Measurements from ENCODE around the gene SPAST.
"Not testable (repeated sequence)": the region's sequence is repeated elsewhere in the genome, so short reads cannot be mapped to it uniquely, and the experiment has no call there.

SPAST gene

GRCh38 chr2:32189011-32189410 lies 125.7 kb downstream of the SPAST start:
- no peak overlapping the region for H3K27ac ChIP-seq (ENCODE audit: low read depth, low read length)
- H3K4me3 ChIP-seq (ENCODE audit: low read depth, low read length) = no peak overlapping the region
- no peak overlapping the region for H3K9ac ChIP-seq (ENCODE audit: low read depth, low read length)
- no peaks in the 10 kb centered on the region for H3K4me1 ChIP-seq (ENCODE audit: control insufficient read depth, insufficient read depth, low read length)
- no peaks in the 10 kb centered on the region for H3K9me3 ChIP-seq (ENCODE audit: control insufficient read depth, insufficient read depth, low read length)
- H3K36me3 ChIP-seq (ENCODE audit: control insufficient read depth, insufficient read depth, low read length) = peaks cover 52% of the 10 kb centered on the region
- no peaks in the 10 kb centered on the region for H3K27me3 ChIP-seq (ENCODE audit: control insufficient read depth, insufficient read depth, low read length)

- H3K4me3 ChIP-seq (ENCODE audit: low read depth, low read length) = no peak overlapping the region
- no peaks in the 10 kb centered on the region for H3K9me3 ChIP-seq (ENCODE audit: control insufficient read depth, insufficient read depth, low read length)
- H3K36me3 ChIP-seq (ENCODE audit: control insufficient read depth, insufficient read depth, low read length) = peaks cover 45% of the 10 kb centered on the region
- no peak overlapping the region for H3K9ac ChIP-seq (ENCODE audit: low read depth, low read length)
- no peaks in the 10 kb centered on the region for H3K27me3 ChIP-seq (ENCODE audit: control insufficient read depth, insufficient read depth, low read length)
- no peaks in the 10 kb centered on the region for H3K4me1 ChIP-seq (ENCODE audit: control insufficient read depth, insufficient read depth, low read length)
- no peak overlapping the region for H3K27ac ChIP-seq (ENCODE audit: low read depth, low read length)
These were observed 129.1 kb downstream of the SPAST start for GRCh38 chr2:32192418-32192817.

DNA sequence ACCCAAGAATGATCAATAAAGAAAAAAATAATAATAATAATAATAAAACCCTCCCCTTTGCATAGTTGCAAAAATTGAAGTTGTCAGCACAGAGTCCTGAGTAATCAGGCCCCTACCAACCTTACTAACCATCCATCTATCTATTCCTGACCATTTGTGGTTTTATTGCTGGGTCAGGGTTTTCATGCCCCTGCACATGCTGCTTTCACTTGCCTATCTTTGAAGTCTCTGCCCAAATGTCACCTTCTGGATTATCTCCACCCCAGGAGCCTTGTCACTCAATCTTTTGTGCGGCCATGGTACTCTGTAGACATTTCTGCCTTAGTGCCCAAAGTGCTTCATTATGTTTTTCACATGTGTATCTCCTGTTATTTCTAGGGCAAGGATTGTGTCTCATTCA lies 137.5 kb downstream of the SPAST start:
- Histone ChIP-seq H3K9me3 (ENCODE audit: control insufficient read depth, insufficient read depth, low read length) (no peaks in the 10 kb centered on the region), H3K9ac (ENCODE audit: low read depth, low read length) (no peak overlapping the region), H3K4me1 (ENCODE audit: control insufficient read depth, insufficient read depth, low read length) (no peaks in the 10 kb centered on the region), H3K4me3 (ENCODE audit: low read depth, low read length) (no peak overlapping the region), H3K36me3 (ENCODE audit: control insufficient read depth, insufficient read depth, low read length) (peaks cover 45% of the 10 kb centered on the region), H3K27ac (ENCODE audit: low read depth, low read length) (no peak overlapping the region), H3K27me3 (ENCODE audit: control insufficient read depth, insufficient read depth, low read length) (no peaks in the 10 kb centered on the region)

- not testable (repeated sequence) for H3K27ac ChIP-seq (ENCODE audit: low read depth, low read length); H3K4me1 ChIP-seq (ENCODE audit: control insufficient read depth, insufficient read depth, low read length); H3K27me3 ChIP-seq (ENCODE audit: control insufficient read depth, insufficient read depth, low read length); H3K9me3 ChIP-seq (ENCODE audit: control insufficient read depth, insufficient read depth, low read length); H3K4me3 ChIP-seq (ENCODE audit: low read depth, low read length); H3K9ac ChIP-seq (ENCODE audit: low read depth, low read length)
- H3K36me3 ChIP-seq (ENCODE audit: control insufficient read depth, insufficient read depth, low read length) = peaks cover 29% of the 10 kb centered on the region
These were observed 140.1 kb downstream of the SPAST start for GRCh38 chr2:32203428-32203827.

All from HUES48 (cell line).